ENCODE data around the gene LYST. TPM values are rescaled to one million over a fixed set of nuclear protein-coding genes. Genes with fewer than 3 reads are reported as not detected.
"Not testable (repeated sequence)": the region's sequence is repeated elsewhere in the genome, so short reads cannot be mapped to it uniquely, and the experiment has no call there.

The LYST gene
- total and polyA plus RNA-seq, 2 of the 4 experiments (the other 2 are of a cell fraction), result 2.2 to 7.2 TPM

GRCh38 chr1:235647537-235647936 is 219.2 kb downstream of the LYST start:
- in situ Hi-C loops (cut with MboI; ENCODE audit: low sequenced_read_pairs); H3K36me3 ChIP-seq (ENCODE audit: control insufficient read depth, insufficient read depth, low read length); H4K91ac ChIP-seq (ENCODE audit: insufficient read depth, low read depth, low read length); H3K56ac ChIP-seq (ENCODE audit: extremely low read depth, insufficient read depth, low read length); H3K14ac ChIP-seq (replicated peaks; ENCODE audit: low read depth, low read length); H4K20me1 ChIP-seq (ENCODE audit: insufficient read depth, low read length); H3K79me1 ChIP-seq (ENCODE audit: low read depth in 1 of 2, low read length in 2 of 2); H3K9ac ChIP-seq (ENCODE audit: low read depth, low read length); H3K27ac ChIP-seq (ENCODE audit: insufficient read depth, low read length); H4K5ac ChIP-seq (ENCODE audit: low read depth, low read length); CTCF ChIA-PET; intact Hi-C loops (cut with micrococcal nuclease); H3K4me3 ChIP-seq (ENCODE audit: insufficient read depth, low read depth, low read length); dilution Hi-C loops (cut with HindIII; ENCODE audit: low sequenced_read_pairs, unreplicated experiment); H3K4me1 ChIP-seq (ENCODE audit: control insufficient read depth, insufficient read depth, low read length); H2BK5ac ChIP-seq (ENCODE audit: low read depth, low read length, poor library complexity, severe bottlenecking); H3K23ac ChIP-seq (ENCODE audit: low read depth, low read length); POLR2A ChIA-PET (ENCODE audit: unreplicated experiment); BruUV-seq (replicated peaks); H2BK20ac ChIP-seq (ENCODE audit: low read depth, low read length); H3K9me3 ChIP-seq (ENCODE audit: control insufficient read depth, insufficient read depth, low read length); H3K18ac ChIP-seq (ENCODE audit: low read depth, low read length); H3K4ac ChIP-seq (ENCODE audit: low read depth, low read length); H2BK15ac ChIP-seq (ENCODE audit: low read depth, low read length); H2AK9ac ChIP-seq (replicated peaks; ENCODE audit: low read depth, low read length, poor library complexity); H2BK120ac ChIP-seq (ENCODE audit: low read depth, low read length); H2AK5ac ChIP-seq (ENCODE audit: low read depth, low read length); ATAC-seq (ENCODE audit: low read depth); H4K8ac ChIP-seq (ENCODE audit: low read depth in 2 of 2, low read length in 2 of 2); DNase-seq; H2AFZ ChIP-seq (replicated peaks; ENCODE audit: low read length, poor library complexity); H3K9me1 ChIP-seq (ENCODE audit: insufficient read depth, low read length); H3K4me2 ChIP-seq (ENCODE audit: low read depth, low read length): not testable (repeated sequence)
- WGBS, 2 experiments (ENCODE audit: extremely low coverage in 2 of 2, insufficient read length in 1 of 2), result 98% methylated on average over 6 of the region's 12 CpGs; no CpG with 5 or more reads in 1 of the 2 experiments
- H3K27me3 ChIP-seq (ENCODE audit: control insufficient read depth, insufficient read depth, low read length), result peaks cover 38% of the 10 kb centered on the region

All from IMR-90 (cell line).